ENCODE measurements around the gene DAW1.

GRCh38 chr2:227891673-227892072 is 20.2 kb downstream of the DAW1 start:
- TF ChIP-seq POLR2AphosphoS5 (IDR thresholded peaks at IDR 0.05; ENCODE audit: borderline replicate concordance, low read depth, low read length): no peak
- no peak for TF ChIP-seq EZH2 (IDR thresholded peaks at IDR 0.05)
- no peak for TF ChIP-seq FOXP2 (optimal IDR thresholded peaks at IDR 0.05; ENCODE audit: control extremely low read depth, extremely low read length, insufficient read depth)
